Activated T-cell treated with anti-CD3 and anti-CD28 coated beads for 1 hour (primary cell): ENCODE measurements around the gene RAB6D.
"Not testable (repeated sequence)": the region's sequence is repeated elsewhere in the genome, so short reads cannot be mapped to it uniquely, and the experiment has no call there.

ENCODE experiments used
- DNase-seq: peaks from one replicate; pipeline ENCODE4 v3.0.0-alpha.2; 2020; ENCODE audit warnings: low read depth

Gene RAB6D

GRCh38 chr2:131363703-131364186 lies at the start of gene RAB6D:
Gene RAB6D (minus strand): TSS chr2:131364168. CDS start chr2:131363720, 448 bp downstream.
- not testable (repeated sequence) for DNase-seq

- DNase-seq: no peak
Measured at GRCh38 chr2:131413148-131413747, 49.3 kb upstream of the RAB6D start.

- DNase-seq: no peak
Measured at GRCh38 chr2:131410173-131410572, 46.2 kb upstream of the RAB6D start.

DNA sequence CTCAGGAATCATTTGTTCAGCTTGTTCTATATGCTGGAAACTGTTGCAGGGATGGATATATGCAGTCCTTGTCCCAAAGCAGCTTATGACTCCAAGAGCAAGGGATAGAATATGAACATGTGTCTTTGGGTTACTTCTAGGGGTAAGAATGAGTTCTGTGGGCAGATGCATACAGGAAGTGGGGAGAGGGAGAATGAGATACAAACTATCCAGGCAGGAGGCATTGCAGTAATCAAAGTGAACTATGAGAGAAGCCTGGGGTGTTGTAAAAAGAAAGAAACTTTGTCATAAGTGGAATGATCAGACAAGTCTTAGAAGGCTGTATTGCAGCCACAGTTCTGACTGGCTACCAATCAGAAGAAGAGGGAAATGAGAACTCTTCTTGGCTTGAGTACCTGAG lies 44.8 kb upstream of the RAB6D start:
- DNase-seq: no peak

DNA sequence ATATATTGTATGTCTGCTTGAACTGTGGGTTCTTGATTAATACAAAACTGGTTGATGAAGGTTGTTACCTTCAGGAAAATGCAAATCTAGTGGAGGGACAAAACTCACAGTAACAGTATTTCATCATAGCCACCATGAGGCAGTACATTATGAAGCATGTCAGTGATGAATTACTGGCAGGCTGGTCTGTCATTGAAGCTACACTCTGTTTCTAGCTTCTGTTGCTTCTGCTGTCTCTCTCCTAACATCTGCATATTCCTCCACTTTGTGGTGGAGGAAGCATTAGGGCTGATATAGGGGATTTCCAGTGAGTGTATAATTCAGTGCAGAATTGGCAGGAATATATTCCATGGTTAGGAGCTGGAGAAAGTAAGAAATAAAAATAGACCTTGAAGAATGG lies 44.2 kb upstream of the RAB6D start:
- DNase-seq: no peak

DNA sequence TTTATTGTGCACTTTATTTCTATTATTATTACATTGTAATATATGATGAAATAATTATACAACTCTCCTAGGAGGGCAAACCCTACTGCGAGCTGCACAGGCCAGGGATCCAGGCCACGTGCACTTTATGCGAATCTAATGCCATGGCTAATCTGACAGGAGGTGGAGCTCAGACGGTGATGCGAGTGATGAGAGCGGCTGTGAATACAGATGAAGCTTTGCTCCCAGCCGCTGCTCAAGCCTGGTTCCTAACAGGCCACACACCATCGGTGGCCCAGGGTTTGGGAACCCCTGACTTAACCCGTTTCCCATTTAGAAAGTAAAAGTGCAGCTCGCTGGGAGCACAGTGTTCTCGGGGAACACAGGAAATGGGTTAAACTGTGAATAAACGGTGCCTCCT lies 40.8 kb upstream of the RAB6D start:
- DNase-seq: no peak

- no peak for DNase-seq
Measured at GRCh38 chr2:131402320-131403039, 38.5 kb upstream of the RAB6D start.

GRCh38 chr2:131400849-131401248 lies 36.9 kb upstream of the RAB6D start:
- DNase-seq: no peak

DNA sequence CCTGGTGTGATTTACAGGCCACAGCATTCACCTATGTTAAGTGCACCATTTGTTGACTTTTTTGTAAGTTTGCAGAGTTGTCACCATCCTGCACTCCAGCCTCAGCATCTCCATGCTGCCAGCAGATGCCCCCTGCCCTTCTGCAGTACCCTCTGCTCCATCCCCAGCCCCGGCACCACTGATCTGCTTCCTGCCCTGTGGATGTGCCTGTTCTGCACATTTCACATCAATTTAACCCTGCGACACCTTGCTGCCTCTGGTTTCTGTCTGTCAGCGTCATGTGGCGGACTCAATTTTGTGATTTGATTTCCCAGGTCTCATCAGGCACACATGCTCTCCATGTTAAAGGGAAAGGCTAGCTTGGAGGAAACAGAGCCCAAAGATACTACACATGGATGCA lies 36.5 kb upstream of the RAB6D start:
- DNase-seq: not testable (repeated sequence)

DNA sequence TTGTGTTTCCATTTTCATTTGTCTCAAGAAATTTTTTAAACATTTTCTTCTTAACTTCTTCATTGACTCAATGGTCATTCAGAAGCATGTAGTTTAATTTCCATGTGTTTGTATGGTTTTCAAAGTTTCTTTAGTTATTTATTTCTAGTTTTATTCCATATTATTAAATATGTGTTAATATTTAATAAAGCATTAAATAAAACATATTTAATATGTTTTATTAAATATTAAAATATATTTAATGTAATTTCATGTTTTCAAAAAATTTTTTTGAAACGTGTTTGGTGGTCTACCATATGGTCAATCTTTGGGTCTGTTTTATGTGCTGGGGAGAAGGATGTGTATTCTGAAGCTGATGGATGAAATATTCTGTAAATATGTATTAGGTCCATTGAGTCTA lies 32.2 kb upstream of the RAB6D start:
- DNase-seq: not testable (repeated sequence)

DNA sequence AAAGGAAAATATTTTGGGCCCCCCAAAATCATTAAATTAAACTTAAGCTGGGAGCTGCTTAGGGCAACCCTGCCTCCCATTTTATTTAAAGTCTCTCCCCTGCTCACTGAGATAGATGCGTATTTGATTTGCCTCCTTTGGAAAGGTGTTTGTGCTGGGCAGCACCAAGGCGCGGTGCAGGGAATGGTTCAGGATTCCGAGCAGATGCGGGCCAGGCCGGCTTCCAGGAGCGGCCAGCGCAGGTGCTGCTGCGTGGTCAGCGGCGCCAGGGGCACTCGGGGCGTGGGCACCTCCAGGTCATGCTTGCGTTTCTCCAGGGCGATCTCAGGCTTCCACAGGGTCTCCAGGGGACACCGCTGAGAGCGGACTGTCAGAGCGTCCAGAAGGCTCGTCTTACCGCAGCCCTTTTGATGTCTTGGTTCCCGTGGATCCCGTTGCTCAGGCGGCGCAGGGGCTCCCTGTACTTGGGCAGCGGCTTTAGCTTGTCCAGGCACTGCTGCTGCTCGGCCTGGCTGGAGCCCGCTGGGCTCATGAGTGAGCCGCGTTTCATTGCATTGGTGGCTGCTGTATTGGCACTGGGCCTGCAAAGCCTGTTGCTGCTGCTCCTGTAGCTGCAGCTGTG lies 31.2 kb upstream of the RAB6D start:
- not testable (repeated sequence) for DNase-seq

GRCh38 chr2:131394147-131394931 lies 30.4 kb upstream of the RAB6D start:
- no peak for DNase-seq

- DNase-seq: not testable (repeated sequence)
Measured at GRCh38 chr2:131391953-131392352, 28.0 kb upstream of the RAB6D start.

GRCh38 chr2:131391471-131391870 lies 27.5 kb upstream of the RAB6D start:
- DNase-seq: not testable (repeated sequence)

DNA sequence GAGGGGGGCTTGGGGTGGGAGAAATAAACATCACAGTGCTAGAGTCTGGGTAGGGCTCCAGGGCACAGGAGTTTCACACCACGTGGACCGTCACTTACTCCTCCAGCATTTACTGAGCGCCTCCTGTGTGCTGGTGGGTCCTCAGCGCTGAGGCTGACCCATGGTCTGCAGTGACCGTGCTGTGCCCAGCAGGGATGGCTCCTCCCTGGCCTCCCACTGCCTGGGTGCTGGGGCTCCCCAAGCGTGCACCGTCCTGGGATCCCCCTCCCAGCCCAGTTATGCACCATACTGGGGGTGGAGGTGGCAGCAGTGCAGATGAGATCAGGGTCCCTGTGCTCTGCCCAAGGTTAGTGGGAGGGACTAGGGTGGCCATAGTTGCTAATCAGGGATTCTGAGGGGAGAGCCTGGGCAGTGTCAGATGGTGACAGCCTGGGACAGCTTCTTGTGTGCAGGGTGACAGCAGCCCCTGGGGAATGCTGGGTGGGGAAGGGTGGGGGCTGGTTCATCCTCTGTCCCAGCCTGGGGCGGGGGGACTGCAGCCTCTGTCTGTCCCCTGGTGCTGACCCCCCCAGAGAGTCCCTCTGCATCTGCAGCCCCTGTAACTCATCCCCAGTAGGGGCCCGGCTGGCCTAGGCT lies 26.6 kb upstream of the RAB6D start:
- not testable (repeated sequence) for DNase-seq

- DNase-seq: no peak
Measured at GRCh38 chr2:131389657-131390056, 25.7 kb upstream of the RAB6D start.

GRCh38 chr2:131388834-131389233 lies 24.9 kb upstream of the RAB6D start:
- not testable (repeated sequence) for DNase-seq

- DNase-seq: not testable (repeated sequence)
Measured at GRCh38 chr2:131373111-131373510, 9.1 kb upstream of the RAB6D start.

- no peak for DNase-seq
Measured at GRCh38 chr2:131369954-131370353, 6.0 kb upstream of the RAB6D start.

GRCh38 chr2:131368493-131369066 lies 4.6 kb upstream of the RAB6D start:
- not testable (repeated sequence) for DNase-seq

DNA sequence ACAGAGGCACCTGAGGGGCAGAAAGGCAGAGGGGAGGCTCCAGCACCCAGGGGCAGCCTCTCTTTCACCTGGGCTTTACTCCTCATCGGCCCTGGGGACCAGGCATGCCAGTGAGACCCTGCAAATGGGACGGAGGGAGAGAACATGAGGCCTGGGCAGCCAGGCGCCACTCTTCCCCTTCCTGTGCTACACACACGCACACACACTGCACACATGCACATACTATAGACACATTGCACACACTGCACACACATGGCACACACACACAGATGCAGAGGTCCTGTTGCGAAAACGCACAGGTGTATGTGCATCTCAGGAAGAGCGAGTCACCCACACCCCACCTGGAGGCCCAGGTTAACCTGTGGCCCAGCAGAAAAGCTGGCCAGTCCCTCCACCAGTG lies 3.4 kb upstream of the RAB6D start:
- no peak for DNase-seq
